HG03521 (cell line): ENCODE data around the gene CACNA2D4.
"Not testable (repeated sequence)": the region's sequence is repeated elsewhere in the genome, so short reads cannot be mapped to it uniquely, and the experiment has no call there.

Source experiments
- ATAC-seq: cut with Tn5 transposase; IDR thresholded peaks from one replicate; pipeline ENCODE4 v1.9.1; 2021; ENCODE audit warnings: mild to moderate bottlenecking, moderate library complexity; ENCODE audit not compliant: unreplicated experiment

The CACNA2D4 gene, protein sequence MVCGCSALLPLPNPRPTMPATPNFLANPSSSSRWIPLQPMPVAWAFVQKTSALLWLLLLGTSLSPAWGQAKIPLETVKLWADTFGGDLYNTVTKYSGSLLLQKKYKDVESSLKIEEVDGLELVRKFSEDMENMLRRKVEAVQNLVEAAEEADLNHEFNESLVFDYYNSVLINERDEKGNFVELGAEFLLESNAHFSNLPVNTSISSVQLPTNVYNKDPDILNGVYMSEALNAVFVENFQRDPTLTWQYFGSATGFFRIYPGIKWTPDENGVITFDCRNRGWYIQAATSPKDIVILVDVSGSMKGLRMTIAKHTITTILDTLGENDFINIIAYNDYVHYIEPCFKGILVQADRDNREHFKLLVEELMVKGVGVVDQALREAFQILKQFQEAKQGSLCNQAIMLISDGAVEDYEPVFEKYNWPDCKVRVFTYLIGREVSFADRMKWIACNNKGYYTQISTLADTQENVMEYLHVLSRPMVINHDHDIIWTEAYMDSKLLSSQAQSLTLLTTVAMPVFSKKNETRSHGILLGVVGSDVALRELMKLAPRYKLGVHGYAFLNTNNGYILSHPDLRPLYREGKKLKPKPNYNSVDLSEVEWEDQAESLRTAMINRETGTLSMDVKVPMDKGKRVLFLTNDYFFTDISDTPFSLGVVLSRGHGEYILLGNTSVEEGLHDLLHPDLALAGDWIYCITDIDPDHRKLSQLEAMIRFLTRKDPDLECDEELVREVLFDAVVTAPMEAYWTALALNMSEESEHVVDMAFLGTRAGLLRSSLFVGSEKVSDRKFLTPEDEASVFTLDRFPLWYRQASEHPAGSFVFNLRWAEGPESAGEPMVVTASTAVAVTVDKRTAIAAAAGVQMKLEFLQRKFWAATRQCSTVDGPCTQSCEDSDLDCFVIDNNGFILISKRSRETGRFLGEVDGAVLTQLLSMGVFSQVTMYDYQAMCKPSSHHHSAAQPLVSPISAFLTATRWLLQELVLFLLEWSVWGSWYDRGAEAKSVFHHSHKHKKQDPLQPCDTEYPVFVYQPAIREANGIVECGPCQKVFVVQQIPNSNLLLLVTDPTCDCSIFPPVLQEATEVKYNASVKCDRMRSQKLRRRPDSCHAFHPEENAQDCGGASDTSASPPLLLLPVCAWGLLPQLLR

DNA sequence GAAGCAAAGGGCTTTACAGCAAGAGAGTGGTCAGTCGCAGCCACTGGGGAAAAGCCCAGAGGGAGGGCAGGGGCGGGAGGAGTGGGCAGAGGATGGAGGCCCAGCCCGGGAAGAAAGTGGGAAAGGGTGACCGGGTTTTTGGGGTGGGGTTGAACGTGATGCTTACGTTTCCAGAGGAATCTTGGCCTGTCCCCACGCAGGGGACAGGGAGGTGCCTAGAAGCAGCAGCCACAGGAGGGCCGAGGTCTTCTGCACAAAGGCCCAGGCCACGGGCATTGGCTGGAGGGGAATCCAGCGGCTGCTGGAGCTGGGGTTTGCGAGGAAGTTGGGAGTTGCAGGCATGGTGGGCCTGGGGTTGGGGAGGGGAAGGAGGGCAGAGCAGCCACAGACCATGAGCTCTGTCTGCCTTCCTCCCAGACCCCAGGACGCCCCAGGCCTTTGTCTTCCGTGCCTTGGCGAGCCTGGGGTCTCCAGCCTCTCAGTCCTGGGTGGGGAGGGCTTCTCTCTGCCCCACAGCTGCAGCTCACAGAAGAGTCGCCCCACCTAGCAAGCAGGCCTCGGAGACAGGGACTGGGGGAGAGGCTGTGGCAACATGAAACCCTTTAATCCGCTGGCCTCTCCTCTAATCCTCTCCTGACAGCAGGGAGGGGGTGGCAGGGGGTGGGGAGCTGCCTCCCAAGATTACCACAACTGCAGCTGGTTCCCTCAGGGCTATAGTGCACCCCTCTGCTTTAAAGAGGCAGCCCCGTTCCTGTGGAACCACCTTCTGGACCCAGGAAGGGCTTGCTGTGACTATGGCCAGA, at the start of gene CACNA2D4:
CACNA2D4 (minus strand) TSS at position 572 of the 803 bp plus-strand sequence; CDS start at position 393, 179 bp downstream.
- no peak for ATAC-seq

DNA sequence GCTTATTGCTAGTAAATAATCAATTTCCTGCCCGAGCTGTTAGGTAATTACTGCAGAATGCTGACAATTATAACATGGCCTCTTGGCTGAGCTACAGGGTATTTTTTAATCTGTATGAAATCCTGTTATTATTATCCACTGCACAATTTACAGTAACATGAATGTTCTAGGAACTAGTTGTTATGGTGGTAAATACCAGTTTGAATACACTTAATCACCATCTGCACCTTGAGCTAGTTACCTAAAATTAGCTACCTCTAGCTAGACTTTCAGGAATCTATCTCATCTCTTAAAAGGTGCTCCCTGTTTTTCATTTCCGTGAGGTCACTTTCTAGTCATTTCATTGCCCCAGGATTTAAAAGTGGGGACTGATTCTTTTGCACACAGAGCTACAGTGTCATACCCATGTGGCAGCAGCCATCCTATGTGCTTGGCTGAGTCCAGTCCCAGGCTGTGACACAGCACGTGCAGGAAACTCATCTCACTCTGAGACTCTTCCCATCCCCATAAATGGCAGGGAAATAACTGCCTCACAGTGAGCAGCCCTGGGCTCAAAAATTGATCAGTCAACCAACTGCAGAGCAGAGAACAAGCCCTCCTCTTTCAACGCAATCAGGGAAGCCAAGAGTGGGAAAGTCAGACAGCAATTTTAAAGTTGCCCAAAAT, 48.2 kb upstream of the CACNA2D4 start:
- ATAC-seq = no peak

DNA sequence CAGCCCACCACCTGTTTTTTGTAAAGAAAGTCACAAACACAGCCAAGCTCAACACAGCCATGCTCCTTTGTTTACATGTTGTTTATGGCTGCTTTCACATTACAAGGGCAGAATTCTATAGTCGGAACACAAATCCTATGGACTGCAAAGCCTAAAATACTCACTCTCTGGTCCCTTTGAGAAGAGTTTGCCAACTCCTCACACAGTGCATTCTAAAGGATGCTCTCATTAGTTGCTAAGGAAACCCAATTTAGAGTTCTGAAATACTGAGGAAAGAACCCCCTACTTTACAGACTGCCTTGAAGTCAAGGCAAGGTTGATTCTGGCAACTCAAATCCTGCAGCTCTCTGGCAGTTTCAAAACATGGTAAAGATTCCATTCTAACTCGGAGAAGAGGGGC, 47.5 kb upstream of the CACNA2D4 start:
- ATAC-seq = no peak

DNA sequence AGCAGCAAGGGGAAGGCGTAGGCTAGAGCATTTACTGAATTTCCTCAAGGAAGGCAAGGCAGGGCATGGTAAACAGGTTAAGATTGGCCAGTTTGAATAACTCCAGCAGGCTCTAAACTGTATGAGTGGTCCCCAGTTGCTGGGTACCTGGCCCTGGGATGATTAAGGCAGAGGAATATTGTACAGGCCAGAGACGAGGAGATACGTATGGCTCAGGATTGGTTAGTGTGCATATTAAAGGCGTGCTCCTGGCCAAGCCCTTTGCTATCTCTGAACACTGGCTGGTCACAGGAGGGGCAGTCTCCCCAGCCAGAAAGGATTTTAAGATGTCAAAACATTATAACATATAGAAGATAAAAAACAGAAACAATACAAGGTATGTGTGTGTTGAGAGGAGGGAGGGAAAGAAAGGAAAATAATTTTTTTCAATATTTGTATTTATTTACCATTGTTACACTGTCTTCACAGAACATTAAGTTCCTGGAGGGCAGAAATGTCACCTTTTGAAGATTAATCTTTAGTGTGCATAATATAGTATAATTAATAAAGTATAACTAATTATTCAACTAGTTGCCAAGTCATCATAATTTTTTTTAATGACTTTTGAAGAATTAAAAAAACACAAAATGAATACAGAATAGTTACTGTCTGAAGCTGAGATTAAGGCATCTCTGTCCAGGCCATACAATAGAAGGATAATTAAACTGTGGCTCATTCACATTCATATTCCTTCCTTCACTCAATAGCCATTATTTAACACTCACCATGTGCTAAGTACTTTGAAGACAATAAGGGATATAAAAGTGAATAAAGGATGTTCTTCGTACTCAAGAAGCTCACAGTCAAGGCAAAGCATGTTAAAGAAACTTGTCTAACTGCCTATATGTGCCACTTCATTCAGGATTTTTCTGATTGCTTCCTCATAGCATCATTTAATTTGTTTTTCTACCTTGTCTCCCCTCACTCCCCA, 43.9 kb upstream of the CACNA2D4 start:
- ATAC-seq = no peak

DNA sequence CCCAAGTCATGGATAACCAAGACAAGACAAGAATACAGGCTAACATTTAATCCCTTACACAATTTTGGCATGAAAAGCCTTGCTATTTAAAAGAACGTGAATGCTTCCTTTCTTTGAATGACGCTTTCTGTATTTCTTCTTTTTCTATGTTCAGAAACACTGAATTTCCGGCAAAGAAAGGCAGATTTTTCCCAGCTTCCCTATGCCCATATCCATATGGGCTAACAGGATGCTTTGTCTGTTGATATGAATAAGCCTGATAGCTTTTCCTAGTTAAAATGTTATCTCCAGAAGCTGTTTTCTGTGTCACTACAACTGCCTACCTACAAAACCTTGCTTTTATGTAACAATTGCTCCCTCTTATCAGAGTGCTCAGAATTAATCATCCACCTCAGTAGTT, 38.3 kb upstream of the CACNA2D4 start:
- no peak for ATAC-seq

DNA sequence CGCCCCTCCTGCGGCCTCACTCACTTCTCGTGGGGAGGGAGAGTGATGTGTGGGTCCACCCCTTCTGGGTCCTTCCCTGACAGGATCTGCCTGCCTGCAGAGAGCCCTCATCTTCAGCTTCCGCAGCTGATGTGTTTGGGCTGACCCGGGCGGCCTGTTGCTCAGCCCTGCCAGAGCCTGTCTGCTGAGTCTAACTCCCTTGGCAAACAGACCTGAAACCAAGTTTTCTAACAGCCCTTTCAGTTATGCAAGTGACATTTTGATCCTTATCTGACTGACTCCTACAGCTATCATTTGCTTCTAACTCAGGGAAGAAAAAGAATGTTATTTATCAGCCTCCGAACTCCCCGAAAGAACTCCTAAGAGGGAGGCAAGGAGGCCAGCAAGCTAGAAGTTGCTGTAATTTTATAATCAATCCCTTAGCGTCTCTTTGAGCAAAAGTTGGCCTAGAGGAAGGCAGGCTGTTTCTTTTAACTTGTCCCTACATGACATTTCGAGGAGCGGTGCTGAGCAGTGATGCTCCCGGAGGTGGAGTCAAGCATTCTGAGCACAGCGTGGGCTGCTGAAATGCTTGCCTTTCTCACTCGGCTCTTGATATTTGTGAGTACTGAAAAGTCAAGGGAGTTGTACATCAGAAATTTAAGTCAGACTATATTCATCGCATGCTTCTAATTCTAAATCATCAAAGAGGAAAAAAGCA, 31.5 kb upstream of the CACNA2D4 start:
- ATAC-seq = no peak

DNA sequence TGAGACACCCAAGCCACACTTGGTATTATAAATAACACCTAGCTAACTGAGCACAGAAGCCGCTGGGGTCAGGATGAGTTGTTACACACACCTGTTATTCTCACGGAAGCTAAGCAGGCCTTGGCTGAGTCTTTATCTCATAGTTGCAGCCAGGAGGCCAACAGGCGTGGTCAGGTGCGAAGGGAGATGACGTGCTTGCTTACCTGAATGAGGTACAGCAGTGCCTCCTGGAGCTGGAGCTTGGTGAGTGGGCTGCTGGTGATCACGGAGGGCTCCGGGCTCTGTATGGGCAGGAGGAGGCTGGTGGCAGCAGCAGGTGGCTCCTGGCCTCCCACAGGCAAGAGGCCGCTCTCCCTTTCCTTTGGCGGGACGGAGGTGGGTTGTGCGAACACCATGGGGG, 30.4 kb upstream of the CACNA2D4 start:
- no peak for ATAC-seq

DNA sequence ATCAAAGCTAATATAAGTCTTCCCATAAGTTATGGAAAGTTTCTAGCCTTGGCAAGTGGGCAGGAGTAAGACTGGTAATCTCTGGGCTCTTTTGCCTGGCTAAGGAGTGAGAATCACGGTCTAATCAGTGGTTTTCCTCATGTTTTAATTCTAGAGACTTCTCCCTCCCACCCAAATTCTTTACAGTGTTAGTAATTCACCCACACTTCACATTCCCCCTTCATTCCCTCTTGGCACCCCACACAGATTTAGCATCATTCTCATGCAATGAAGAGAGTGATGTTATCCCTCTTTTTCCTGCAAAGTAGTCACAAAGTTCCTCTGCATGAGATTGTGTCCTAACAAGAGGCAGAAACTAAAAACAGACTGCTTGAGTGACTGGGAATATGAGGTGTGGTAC, 28.6 kb upstream of the CACNA2D4 start:
- ATAC-seq = no peak

DNA sequence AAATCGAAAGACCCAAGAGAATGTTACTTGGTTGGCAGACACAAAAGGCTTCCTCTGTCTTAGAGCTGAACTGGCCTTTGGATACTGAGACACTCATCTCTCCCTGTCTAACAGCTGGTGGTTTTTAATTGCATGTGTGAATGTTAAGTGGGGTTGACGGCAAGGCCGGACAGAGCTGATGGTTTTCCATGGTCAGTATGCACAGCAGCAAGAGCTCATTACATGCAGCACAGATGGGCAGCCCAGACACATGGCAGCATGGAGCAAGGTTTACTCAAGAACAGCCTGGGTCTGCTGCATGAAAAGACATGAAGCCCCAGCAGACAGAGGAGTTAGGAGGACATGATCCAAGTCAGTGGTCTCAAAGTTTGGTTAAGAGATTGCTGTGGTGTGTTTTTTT, 27.8 kb upstream of the CACNA2D4 start:
- no peak for ATAC-seq

DNA sequence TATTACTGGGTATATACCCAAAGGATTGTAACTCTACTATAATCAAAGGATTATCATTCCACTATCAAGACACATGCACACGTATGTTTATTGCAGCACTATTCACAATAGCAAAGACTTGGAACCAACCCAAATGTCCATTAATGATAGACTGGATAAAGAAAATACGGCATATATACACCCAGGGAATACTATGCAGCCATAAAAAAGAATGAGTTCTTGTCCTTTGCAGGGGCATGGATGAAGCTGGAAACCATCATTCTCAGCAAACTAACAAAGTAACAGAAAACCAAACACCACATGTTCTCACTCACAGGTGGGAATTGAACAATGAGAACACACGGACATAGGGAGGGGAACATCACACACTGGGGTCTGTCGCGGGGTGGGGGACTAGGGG, 27.1 kb upstream of the CACNA2D4 start:
- ATAC-seq = not testable (repeated sequence)

DNA sequence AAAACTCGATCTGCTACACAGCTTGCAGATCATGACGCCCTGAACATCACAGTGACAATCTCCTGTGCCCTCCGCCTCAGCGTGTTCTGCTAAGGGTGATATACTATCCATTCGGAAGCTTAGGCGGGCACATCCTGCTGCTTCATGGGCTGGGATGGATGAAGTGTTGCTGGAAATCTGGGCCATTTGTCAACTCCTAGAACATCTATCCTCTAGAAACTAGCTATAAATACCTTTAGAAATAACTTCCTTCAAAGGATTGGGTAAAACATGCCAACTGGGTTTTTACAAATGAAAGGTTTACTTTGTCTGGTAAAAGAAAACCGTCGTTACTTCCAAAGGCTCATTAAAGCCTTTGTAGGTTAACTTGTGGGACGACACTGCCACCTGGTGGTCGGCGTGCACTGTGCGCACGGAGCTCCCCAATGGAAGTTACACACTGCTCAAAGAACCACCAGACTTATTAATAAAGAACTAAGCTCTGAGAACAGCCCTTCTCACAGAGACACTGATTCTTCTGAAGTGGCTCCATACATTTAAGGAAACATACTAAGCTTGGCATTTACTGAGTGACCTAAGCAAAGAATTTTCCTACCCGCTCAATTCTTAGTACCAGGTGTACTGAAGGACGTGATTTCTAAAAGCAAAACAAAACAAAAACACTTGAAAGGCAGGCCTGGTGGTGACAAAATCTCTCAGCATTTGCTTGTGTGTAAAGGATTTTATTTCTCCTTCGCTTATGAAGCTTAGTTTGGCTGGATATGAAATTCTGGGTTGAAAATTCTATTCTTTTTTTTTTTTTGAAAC, 21.6 kb upstream of the CACNA2D4 start:
- no peak for ATAC-seq

DNA sequence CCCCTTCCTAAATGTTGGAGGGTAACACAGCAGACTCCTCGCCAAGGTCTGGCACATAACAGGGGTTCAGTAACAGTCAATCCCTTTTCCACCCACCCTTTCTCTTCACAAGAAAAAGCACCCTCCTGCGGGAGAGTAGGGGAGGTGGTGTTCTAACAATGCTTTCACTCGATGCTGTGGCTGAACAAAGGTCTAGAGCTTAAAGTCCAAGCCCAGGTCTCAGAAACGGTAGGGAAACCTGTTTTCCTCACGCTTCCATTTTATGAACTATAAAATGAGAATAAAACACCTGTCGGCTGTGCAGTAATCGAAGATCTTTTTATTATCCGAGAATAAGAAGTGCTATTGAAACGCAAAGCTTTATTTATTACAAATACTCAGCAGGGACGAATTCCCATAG, 20.9 kb upstream of the CACNA2D4 start:
- ATAC-seq = no peak

DNA sequence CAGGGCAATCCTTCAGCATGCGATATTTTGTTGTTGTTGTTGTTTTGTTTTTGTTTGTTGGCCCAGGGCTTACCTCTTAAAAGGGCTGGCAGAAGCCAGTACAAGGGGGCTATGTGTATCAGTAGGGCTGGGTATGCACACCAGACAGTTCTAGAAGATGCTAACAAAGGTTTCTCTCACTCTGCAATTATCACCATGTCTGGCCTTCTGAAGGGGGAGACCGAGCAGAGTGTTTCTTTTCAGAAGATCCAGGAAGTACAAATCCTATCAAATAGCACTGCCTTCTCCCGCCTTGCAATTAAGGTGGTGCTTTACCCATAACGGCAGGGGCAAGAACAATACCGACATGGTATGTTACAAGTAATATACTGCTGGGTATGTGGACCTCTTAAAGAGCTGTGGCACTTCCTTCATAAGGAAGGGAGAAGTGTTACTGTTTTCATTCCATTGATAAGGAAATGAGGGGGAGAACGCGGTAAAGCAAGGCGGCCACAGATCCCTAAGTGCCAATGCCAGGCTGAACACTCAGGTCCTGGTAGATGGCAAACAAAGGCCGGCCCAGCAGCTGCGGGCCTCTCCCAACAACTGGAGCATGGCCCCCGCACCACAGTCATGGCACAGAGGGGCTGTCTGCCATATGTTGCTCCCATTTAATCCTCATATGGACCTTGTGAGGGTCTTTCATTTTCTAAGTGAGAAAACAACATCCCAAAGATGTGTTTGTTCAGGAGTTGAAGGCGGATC, 19.2 kb upstream of the CACNA2D4 start:
- no peak for ATAC-seq

DNA sequence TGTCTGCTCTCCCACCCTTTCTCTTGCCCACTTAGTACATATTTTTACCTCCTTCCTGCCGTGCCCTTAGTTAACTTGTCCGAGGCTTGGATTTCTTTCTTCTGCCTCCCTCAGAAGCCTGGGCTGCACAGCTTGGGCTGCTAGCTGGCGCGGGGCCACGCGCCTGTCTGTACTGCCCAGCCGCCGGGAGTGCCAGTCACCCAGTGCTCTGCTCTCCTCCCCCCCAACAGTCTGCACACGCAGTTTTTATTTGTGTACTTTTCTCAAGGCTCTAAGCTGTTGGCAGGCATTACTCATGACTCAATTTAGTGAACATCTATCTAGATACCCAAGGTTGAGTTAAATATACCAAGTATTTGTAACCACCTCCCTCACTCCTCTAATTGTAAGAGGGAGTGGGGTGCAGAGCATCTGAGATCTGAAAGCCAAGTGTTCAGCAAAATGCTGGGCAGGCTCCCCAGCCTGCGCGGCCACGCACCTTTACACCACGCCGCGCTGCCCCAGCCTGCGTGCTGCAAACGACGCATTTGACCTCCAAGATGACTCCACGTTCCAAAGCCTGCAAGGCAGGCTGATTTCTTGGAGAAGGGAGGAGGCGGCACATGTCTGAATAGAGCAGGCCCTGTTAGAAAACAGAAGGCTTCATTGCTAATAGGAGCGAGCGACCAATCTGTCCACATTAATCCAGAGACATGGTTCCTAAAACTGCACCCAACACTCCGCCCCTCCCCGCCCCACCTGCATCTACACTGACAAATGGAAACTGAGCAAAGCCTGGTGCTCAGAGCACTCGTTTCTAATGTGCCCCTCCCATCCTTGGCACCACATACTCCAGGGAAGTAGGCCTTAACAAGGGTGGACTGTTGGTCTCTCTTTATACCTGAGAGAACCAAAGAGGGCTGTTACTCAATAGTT, 18.2 kb upstream of the CACNA2D4 start:
- no peak for ATAC-seq

DNA sequence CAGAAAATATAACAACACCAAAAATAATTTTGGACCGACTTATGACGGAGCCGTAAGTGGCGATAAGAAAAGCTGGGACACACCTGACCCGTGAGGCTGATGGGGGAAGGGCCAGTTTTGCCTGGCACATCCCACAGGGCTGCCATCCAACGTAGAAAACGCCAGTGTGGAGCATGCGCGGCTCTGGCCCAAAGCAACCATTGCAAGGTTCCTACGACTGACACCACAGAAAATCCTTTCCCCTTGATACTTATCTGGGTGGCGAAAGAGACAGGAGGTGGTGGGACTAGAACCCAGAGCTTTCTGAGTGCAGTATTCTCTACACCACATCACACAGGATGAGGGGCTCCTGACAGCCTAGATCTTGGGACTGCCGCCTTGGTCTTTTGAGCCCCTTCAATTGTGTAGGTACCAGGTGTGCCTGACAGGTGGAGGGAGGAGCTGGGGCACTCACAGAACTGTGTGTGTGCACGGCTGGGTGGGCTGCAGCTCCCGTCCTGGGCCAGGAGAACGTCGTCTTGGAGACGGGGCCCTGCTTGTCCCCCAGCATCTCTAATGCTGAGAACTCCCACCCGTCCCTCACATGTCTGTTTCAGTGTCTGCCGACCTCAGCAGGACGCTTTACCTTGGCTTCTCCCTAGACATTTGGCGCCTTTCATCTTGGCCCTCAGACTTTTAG, 17.4 kb upstream of the CACNA2D4 start:
- ATAC-seq = no peak
